Prostate gland (tissue), 2 donors: ENCODE data around the gene EOMES. TPM values are rescaled to one million over a fixed set of nuclear protein-coding genes. Genes with fewer than 3 reads are reported as not detected.

Experiments used
- DNase-seq: peaks from one replicate; pipeline ENCODE4 v3.0.0-alpha.2; 2019; ENCODE audit warnings: low spot score
- H3K27ac ChIP-seq, 2 donors: fragments of 200-600 bp; sonication (generic); 2 replicates each; pipeline ENCODE4 v1.5.1; 2017 to 2019
- H3K27me3 ChIP-seq: fragments of 200-600 bp; sonication (generic); replicated peaks from 2 replicates; pipeline ENCODE4 v1.5.1; 2019; ENCODE audit not compliant: insufficient read depth
- H3K36me3 ChIP-seq, 2 donors: fragments of 200-600 bp; sonication (generic); 1 replicate in 1 of 2; 2 replicates in 1 of 2; pipeline versions ENCODE4 v1.5.1 to v1.8.1; 2017 to 2019
- H3K4me1 ChIP-seq: fragments of 200-600 bp; sonication (generic); replicated peaks from 2 replicates; pipeline ENCODE4 v1.5.1; 2019
- H3K4me3 ChIP-seq, 2 donors: fragments of 200-600 bp; sonication (generic); 2 replicates each; pipeline ENCODE4 v1.5.1; 2017 to 2019
- H3K9me3 ChIP-seq: fragments of 200-600 bp; sonication (generic); 2 replicates; pipeline ENCODE4 v1.5.1; 2017
- POLR2A ChIP-seq: fragments of 450-650 bp; IDR thresholded peaks from one replicate; pipeline ENCODE4 v1.6.1; 2016; ENCODE audit warnings: antibody characterized with exemption, mild to moderate bottlenecking
- POLR2AphosphoS5 ChIP-seq: sonication (generic); formaldehyde crosslinking; IDR thresholded peaks from one replicate; pipeline ENCODE4 v1.6.1; 2017; ENCODE audit warnings: antibody characterized with exemption
- WGBS: methylation state at CpG from one replicate; pipeline ENCODE4 v1.1.5; 2018; 5-methylcytosine and 5-hydroxymethylcytosine counted together
- intact Hi-C: fragments of 100-400 bp; cut with DNase I; formaldehyde crosslinking; loops from one replicate; pipeline ENCODE4 v1.14.2; 2022
- total RNA-seq, 2 donors: library from RNA; depleted of rRNA; stranded (reverse); fragments of >200 nt; gene quantifications; one replicate each; pipeline ENCODE4 v1.1.0, GENCODE V29; 2016
- TF ChIP-seq, protein P1 (sequence below), 4 experiments: fragments of 200-600 bp in 2 of 4; fragments of 450-650 bp in 2 of 4; sonication (generic) in 2 of 4; IDR thresholded peaks; 1 replicate in 3 of 4; 2 replicates in 1 of 4; pipeline ENCODE4 v1.5.1; 2016 to 2019; ENCODE audit warnings: antibody characterized with exemption in 4 of 4, mild to moderate bottlenecking in 2 of 4, moderate library complexity in 2 of 4

The EOMES gene
- total RNA-seq, 2 donors from 2014 or later, result 0.46 TPM; not detected in 1

DNA sequence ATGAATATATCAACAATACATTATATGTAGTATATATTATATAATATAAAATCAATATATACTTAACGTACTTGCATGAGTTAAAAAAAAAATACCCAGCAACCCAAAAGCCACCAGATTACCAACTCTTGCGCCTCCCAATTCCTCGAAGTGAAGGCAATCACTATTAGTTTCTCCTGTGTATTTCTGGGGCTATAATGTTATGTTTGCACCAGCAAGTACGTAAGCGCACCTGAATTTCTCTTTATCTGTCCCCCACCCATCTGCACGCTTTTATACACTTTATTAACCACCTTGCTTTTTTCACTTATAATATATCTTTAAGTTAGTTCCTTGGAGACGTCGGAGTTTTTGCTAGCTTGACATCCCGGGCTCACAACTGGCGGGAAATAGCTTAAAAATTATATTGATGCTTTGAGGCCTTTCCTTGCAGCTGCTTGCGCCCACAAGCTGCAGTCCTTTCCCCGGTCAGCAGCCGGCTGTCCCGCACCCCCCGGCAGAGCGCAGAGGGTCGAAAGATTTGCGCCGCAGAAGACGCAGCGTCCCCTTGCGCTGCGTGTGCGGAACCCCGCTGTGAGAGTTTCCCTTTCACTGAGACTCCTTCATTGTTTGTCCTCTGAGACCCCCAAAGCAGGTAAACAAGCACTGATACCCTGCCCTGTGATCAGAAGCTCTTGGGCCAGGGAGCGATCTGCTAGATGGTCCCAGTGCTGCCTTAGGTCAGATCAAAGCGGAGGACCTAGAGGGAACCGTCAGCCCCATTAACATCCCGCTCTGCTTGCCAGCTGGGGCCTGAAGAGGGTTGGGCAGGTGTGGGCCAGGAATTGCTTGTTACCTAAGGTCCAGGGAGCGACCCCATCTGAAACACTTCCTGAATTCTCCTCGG is 8.9 kb upstream of the EOMES start:
- peaks cover 33% of the 10 kb centered on the region for H3K27me3 ChIP-seq

DNA sequence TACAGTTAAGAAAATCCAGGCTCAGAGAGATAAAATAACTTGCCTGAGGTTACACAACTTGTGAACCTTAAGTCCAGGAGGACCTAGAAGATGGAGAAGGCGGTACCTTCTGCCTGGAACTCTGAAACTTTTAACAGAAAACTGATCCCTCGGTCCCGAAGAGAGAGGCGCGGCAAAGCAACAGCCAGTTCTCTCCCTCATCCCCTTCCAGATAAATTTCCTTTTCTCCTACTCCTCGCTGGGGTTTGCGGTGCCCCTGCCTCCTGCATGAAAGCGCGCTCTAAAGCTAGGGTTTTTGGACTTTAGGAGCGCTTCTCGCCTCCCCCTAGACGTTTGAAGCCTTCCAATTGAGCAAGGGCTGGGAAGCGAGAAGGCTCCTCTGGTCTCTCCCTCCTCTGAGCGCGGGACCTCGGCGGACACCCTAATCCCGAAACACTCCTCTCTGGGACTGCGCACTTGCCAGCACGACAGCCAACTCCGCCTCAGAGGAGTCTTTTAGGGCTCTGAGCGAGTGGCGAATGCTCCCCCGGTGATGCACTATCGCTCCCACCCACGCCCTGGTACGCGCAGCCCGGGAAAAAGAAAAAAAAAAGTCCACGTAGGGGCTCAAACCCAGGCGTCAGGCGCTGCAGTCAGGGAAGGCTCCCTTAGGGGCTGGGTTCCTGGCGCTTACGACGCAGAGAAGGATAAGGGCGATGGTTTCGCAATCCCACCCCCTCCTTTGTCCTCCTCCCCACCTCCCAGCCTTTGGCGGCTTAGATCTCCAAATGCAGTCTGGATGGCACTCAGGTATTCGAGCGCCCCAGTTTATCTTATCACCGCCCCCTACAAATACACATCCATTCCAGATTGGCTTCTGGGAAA is 7.9 kb upstream of the EOMES start:
- TF ChIP-seq POLR2AphosphoS5 (no peak), POLR2A (no peak)
- TF ChIP-seq, protein P1, sequence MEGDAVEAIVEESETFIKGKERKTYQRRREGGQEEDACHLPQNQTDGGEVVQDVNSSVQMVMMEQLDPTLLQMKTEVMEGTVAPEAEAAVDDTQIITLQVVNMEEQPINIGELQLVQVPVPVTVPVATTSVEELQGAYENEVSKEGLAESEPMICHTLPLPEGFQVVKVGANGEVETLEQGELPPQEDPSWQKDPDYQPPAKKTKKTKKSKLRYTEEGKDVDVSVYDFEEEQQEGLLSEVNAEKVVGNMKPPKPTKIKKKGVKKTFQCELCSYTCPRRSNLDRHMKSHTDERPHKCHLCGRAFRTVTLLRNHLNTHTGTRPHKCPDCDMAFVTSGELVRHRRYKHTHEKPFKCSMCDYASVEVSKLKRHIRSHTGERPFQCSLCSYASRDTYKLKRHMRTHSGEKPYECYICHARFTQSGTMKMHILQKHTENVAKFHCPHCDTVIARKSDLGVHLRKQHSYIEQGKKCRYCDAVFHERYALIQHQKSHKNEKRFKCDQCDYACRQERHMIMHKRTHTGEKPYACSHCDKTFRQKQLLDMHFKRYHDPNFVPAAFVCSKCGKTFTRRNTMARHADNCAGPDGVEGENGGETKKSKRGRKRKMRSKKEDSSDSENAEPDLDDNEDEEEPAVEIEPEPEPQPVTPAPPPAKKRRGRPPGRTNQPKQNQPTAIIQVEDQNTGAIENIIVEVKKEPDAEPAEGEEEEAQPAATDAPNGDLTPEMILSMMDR (IDR thresholded peaks at IDR 0.05), result no peak
- H3K4me3 ChIP-seq, result no peak overlapping the region
- peaks cover 37% of the 10 kb centered on the region for H3K27me3 ChIP-seq
- no peak for DNase-seq
- intact Hi-C loops, result no loop called here
- 2% methylated on average over 41 of the region's 41 CpGs for WGBS
- no peaks in the 10 kb centered on the region for H3K9me3 ChIP-seq
- no peaks in the 10 kb centered on the region for H3K4me1 ChIP-seq
- no peak overlapping the region for H3K27ac ChIP-seq
- no peaks in the 10 kb centered on the region for H3K36me3 ChIP-seq

More for the DNA sequence above, 8.9 kb upstream of the EOMES start:
- WGBS, result 5% methylated on average over 31 of the region's 31 CpGs
- Histone ChIP-seq H3K4me3 (no peak overlapping the region), H3K36me3 (no peaks in the 10 kb centered on the region), H3K27ac (no peak overlapping the region), H3K4me1 (no peaks in the 10 kb centered on the region), H3K9me3 (no peaks in the 10 kb centered on the region)
- DNase-seq, result no peak
- no peak for TF ChIP-seq POLR2A
- TF ChIP-seq, protein P1 (IDR thresholded peaks at IDR 0.05), result no peak
- TF ChIP-seq POLR2AphosphoS5, result no peak
- intact Hi-C loops, result no loop called here

DNA sequence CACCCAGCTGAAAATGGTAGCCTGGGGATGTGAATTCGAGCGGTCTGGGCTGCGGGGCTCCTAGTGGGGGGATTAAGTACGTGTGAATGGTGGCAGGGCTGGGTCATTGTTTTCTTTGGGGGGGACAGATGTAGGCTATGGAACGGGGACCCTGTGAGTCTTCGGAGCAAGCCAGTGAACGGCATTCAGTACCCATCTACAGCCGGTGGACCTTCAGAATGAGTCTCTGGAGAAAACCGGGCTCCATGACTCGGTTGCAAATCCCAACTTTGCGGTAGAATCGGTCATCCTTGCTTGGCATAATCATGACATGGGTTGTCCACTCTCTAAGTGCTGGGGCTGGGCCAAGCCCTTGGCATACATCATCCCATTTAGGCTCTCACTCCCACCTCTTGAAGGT is 7.2 kb upstream of the EOMES start:
- intact Hi-C loops, result no loop called here
- no peak for TF ChIP-seq POLR2A
- TF ChIP-seq, protein P1 (IDR thresholded peaks at IDR 0.05), result no peak
- no peak for TF ChIP-seq POLR2AphosphoS5
- WGBS, result 6% methylated on average over 12 of the region's 12 CpGs
- DNase-seq, result no peak
- H3K27ac ChIP-seq, result no peak overlapping the region
- H3K4me1 ChIP-seq, result no peaks in the 10 kb centered on the region
- no peaks in the 10 kb centered on the region for H3K36me3 ChIP-seq
- peaks cover 41% of the 10 kb centered on the region for H3K27me3 ChIP-seq
- H3K9me3 ChIP-seq, result no peaks in the 10 kb centered on the region
- no peak overlapping the region for H3K4me3 ChIP-seq

- TF ChIP-seq, protein P1 (IDR thresholded peaks at IDR 0.05), result no peak
- 5% methylated on average over 35 of the region's 35 CpGs for WGBS
- H3K27me3 ChIP-seq, result peaks cover 47% of the 10 kb centered on the region
- no peaks in the 10 kb centered on the region for H3K36me3 ChIP-seq
- DNase-seq, result no peak
- no peak overlapping the region for H3K4me3 ChIP-seq
- H3K27ac ChIP-seq, result no peak overlapping the region
- intact Hi-C loops, result no loop called here
- H3K9me3 ChIP-seq, result no peaks in the 10 kb centered on the region
- no peaks in the 10 kb centered on the region for H3K4me1 ChIP-seq
Observed at GRCh38 chr3:27728195-27729087, 6.3 kb upstream of the EOMES start.
